ENCODE data around the gene RPS6KA5. TPM values are rescaled to one million over a fixed set of nuclear protein-coding genes. Genes with fewer than 3 reads are reported as not detected.

Gene RPS6KA5
- total RNA-seq, 1 donor from 2014 or later = 1.8 TPM

DNA sequence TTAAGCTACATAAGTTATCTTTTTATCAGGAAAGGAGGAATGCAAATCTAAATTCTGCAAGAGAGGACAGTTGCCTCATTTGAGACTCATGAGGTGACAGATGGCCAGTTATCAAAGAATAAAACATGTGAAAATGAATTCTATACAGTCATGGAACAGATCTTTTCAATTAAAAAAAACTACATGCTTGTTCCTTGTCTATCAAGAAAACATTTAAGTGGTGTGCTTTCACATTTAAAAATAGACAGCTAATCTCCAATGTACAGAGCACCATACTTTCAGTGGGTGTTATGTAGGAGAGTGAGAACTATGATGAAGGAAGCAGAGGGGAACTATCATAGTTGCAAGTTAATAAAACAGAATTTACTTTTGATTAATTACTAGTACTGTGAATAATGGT is 167.5 kb downstream of the RPS6KA5 start:
- DNase-seq (ENCODE audit: low read depth) (no peak), FAIRE-seq (no peak)
- TF ChIP-seq, protein P1, sequence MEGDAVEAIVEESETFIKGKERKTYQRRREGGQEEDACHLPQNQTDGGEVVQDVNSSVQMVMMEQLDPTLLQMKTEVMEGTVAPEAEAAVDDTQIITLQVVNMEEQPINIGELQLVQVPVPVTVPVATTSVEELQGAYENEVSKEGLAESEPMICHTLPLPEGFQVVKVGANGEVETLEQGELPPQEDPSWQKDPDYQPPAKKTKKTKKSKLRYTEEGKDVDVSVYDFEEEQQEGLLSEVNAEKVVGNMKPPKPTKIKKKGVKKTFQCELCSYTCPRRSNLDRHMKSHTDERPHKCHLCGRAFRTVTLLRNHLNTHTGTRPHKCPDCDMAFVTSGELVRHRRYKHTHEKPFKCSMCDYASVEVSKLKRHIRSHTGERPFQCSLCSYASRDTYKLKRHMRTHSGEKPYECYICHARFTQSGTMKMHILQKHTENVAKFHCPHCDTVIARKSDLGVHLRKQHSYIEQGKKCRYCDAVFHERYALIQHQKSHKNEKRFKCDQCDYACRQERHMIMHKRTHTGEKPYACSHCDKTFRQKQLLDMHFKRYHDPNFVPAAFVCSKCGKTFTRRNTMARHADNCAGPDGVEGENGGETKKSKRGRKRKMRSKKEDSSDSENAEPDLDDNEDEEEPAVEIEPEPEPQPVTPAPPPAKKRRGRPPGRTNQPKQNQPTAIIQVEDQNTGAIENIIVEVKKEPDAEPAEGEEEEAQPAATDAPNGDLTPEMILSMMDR (IDR thresholded peaks at IDR 0.05; ENCODE audit: insufficient read depth, low read length, severe bottlenecking) = no peak
- peaks cover 1% of the 10 kb centered on the region for H3K36me3 ChIP-seq (ENCODE audit: control insufficient read depth, insufficient read depth, low read length)
- H3K4me3 ChIP-seq (ENCODE audit: low read depth, low read length) = no peak overlapping the region
- H3K27me3 ChIP-seq (ENCODE audit: control insufficient read depth, insufficient read depth, low read length) = no peaks in the 10 kb centered on the region

GRCh38 chr14:90891326-90891725 is 169.1 kb downstream of the RPS6KA5 start:
- DNase-seq (ENCODE audit: low read depth) = no peak
- Histone ChIP-seq H3K36me3 (ENCODE audit: control insufficient read depth, insufficient read depth, low read length) (peaks cover 1% of the 10 kb centered on the region), H3K4me3 (ENCODE audit: low read depth, low read length) (no peak overlapping the region), H3K27me3 (ENCODE audit: control insufficient read depth, insufficient read depth, low read length) (no peaks in the 10 kb centered on the region)
- TF ChIP-seq, protein P1 (IDR thresholded peaks at IDR 0.05; ENCODE audit: insufficient read depth, low read length, severe bottlenecking) = no peak
- FAIRE-seq = no peak

DNA sequence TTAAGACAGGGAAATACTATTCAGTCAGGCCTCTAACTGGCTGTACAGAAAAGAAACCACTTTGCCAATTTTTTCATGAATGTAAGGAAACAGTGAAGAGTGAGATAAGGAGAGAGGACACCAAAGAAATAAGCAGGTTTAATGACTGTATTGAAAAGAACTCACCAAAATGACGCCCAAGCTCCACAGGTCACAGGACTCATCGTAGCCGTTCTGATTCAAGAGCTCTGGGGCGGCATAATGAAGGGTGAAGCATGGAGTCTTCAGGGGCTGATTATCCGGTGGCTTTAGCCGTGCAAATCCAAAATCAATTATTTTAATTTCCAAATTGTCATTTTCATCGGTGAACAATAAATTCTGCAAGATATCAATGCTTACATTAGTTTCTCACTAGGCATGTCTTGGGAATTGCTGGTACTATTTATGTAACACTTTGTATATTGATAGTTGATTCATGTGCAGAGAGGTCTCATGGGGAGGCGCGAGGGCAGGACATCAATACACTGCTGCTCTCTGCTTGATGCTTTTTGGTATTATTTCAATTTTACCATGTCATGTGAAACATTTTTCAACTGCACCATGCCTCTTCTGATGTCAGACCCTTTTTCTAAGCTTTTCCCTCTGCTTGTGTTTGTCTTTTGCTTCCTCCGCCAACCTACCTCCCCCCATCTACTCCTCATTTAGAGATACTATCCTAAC is 170.0 kb downstream of the RPS6KA5 start:
- Histone ChIP-seq H3K4me3 (ENCODE audit: low read depth, low read length) (no peak overlapping the region), H3K36me3 (ENCODE audit: control insufficient read depth, insufficient read depth, low read length) (peaks cover 1% of the 10 kb centered on the region), H3K27me3 (ENCODE audit: control insufficient read depth, insufficient read depth, low read length) (no peaks in the 10 kb centered on the region)
- FAIRE-seq (no peak), DNase-seq (ENCODE audit: low read depth) (no peak)
- TF ChIP-seq, protein P1 (IDR thresholded peaks at IDR 0.05; ENCODE audit: insufficient read depth, low read length, severe bottlenecking) = no peak

- no peak for FAIRE-seq
- DNase-seq (ENCODE audit: low read depth) = no peak
- H3K27me3 ChIP-seq (ENCODE audit: control insufficient read depth, insufficient read depth, low read length) = no peaks in the 10 kb centered on the region
- TF ChIP-seq, protein P1 (IDR thresholded peaks at IDR 0.05; ENCODE audit: insufficient read depth, low read length, severe bottlenecking) = no peak
- no peaks in the 10 kb centered on the region for H3K36me3 ChIP-seq (ENCODE audit: control insufficient read depth, insufficient read depth, low read length)
- no peak overlapping the region for H3K4me3 ChIP-seq (ENCODE audit: low read depth, low read length)
These were observed 174.1 kb downstream of the RPS6KA5 start for GRCh38 chr14:90886297-90886815.

- FAIRE-seq (no peak), DNase-seq (ENCODE audit: low read depth) (peak; percentile 87)
- Histone ChIP-seq H3K36me3 (ENCODE audit: control insufficient read depth, insufficient read depth, low read length) (no peaks in the 10 kb centered on the region), H3K27me3 (ENCODE audit: control insufficient read depth, insufficient read depth, low read length) (no peaks in the 10 kb centered on the region), H3K4me3 (ENCODE audit: low read depth, low read length) (no peak overlapping the region)
- TF ChIP-seq, protein P1 (IDR thresholded peaks at IDR 0.05; ENCODE audit: insufficient read depth, low read length, severe bottlenecking) = no peak
These were observed 176.7 kb downstream of the RPS6KA5 start for GRCh38 chr14:90883782-90884181.

- Histone ChIP-seq H3K36me3 (ENCODE audit: control insufficient read depth, insufficient read depth, low read length) (no peaks in the 10 kb centered on the region), H3K4me3 (ENCODE audit: low read depth, low read length) (no peak overlapping the region), H3K27me3 (ENCODE audit: control insufficient read depth, insufficient read depth, low read length) (no peaks in the 10 kb centered on the region)
- FAIRE-seq (no peak), DNase-seq (ENCODE audit: low read depth) (no peak)
- TF ChIP-seq, protein P1 (IDR thresholded peaks at IDR 0.05; ENCODE audit: insufficient read depth, low read length, severe bottlenecking) = no peak
These were observed 177.2 kb downstream of the RPS6KA5 start for GRCh38 chr14:90883197-90883596.

Measured in bronchial epithelial cell (primary cell).